ENCODE measurements around the gene ARHGAP19.

DNA sequence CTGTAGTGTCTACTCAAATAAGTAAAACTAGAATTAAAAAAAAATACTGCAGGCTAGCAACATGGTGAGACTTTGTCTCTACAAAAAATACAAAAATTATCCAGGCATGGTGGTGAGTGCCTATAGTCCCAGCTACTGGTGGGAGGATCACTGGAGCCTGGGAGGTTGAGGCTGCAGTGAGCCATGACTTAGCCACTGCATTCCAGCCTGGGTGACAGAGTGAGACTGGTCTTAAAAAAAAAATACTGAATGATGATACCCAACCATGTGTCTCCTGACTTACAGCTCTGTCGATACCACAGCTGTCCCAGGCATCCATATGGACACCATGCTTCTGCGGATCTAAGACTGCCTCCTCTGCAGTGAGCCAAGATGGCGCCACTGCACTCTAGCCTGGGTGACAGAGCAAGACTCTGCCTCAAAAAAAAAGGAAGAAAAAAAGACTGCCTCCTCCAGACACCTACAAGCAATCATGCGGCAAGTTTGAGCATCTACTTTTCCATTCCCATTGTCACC, 18.7 kb upstream of the ARHGAP19 start:
- TF ChIP-seq CTCF (conservative IDR thresholded peaks at IDR 0.05 in 1 of 2, IDR thresholded peaks at IDR 0.05 in 1 of 2; ENCODE audit: low read depth in 1 of 2, low read length in 2 of 2) (no peak), EZH2 (IDR thresholded peaks at IDR 0.05; ENCODE audit: low read length, missing control alignments) (no peak)
